NCI-H2081 (cell line): Measurements from ENCODE around the gene NT5DC4.
"Not testable (repeated sequence)": the region's sequence is repeated elsewhere in the genome, so short reads cannot be mapped to it uniquely, and the experiment has no call there.

Experiments used
- DNase-seq, 2 experiments: peaks; one replicate each; lab custom pipeline; 2025; lab: John Stamatoyannopoulos, UW

The NT5DC4 gene

DNA sequence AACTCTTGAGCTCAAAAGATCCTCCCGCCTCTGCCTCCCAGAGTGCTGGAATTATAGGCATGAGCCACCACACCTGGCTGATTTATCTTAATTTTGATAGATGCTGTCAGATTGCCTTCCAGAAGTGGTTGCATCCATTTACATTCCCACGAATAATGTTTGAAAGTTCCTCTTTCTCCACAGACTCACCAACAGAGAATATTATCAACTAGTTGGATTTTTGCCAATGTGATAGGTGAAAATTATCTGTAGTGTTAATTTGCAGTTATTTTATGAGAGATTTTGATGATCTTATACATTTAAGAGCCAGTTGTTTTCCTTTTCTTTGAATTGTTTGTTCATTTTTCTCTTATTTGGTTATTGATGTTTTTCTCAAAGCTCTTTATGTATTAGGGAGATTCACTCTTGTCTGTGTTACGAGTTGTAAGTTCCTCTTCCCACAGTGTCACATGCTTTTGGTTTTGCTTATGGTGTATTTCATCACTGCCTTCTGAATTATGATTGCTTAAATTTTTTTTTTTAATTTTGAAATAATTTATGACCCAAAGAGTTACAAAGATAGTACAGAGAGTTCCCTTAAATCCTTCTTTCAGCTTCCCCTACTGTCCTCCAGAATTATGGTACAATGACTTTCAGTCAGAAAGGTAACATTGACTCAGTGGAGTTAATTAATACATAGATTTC, 20.7 kb upstream of the NT5DC4 start:
- DNase-seq, result no peak

DNA sequence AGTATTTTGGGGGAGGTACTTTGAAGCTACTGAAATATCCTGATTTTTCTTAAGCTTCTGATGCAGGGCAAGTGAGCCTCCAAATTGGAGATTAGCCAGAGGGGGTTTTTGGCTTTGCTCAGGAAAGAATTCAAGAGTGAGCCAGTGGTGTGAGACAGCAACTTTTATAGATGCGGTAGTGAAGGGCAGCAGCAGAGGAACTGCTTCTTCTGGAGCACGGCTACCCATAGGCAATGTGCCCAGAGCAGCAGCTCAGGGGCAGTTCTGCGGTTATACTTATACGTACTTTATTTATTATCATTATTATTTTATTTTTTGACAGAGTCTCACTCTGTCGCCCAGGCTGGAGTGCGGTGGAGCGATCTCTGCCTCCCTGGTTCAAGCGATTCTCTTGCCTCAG, 19.8 kb upstream of the NT5DC4 start:
- DNase-seq, result no peak

DNA sequence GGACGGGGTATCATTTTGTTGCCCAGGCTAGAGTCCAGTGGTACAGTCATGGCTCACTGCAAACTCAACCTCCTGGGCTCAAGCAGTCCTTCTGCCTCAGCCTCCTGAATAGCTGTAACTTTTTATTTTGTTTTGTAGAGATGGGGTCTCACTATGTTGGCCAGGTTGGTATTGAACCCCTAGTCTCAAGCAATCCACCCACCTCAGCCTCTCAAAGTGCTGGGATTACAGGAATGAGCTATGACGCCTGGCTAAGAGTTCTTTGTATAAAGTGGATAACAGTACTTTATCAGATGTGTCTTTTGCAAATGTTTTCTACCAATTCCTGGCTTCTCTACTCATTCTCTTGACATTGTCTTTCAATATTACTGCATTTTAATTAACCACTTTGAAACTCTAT, 17.1 kb upstream of the NT5DC4 start:
- no peak for DNase-seq

DNA sequence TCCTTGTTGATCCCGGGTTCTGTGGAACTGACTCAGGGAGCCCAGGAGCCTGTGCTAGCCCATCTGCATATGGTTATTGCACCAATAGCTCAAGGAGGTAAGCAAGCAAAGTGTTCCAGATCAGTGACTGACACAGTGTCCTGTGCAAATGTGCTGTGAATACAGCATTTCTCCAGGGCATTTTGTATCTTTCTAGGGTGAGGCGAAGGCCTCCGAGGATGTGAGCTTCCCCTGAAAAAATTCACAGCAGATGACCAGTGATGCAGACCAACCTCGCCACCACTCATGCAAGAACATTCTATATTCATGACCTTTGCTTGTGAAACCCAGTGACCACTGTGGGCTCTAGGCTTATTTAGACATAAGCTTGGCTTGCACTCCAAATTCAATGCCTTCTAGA, 15.2 kb upstream of the NT5DC4 start:
- DNase-seq, result no peak

DNA sequence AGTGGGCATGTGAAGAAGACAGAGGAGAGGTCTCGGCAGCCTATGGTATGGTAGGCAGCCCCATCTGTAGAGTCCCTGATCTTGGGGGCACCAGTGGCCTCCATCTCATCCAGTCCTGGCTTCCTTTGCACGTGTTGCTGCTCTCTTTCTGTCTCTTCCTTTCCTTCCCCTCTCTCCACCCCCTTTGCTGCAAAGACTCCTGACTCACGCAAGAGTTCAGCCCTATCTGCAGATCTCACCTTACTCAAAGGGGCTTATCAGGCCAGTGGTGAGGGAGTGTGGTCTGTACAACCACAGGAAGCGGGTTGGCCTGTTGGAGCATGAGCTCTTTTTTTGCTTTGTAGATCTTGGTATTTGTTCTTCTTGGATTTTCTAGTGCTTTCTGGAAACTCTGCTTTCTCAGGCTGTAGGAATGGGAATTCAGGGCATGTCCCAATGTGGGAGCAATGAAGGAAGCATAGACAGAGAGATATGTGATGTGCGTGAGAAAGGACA, 14.6 kb upstream of the NT5DC4 start:
- no peak for DNase-seq

DNA sequence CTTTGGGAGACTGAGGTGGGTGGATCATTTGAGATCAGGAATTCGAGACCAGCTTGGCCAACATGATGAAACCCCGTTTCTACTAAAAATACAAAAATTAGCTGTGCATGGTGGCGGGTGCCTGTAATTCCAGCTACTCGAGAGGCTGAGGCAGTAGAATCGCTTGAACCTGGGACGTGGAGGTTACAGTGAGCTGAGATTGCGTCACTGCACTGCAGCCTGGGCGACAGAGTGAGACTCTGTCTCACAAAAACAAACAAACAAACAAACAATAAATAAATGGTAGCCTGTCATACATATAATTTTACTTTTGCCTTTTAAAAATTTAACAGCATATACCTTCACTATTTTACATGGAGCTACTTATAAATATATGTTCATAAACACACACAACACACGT, 13.9 kb upstream of the NT5DC4 start:
- not testable (repeated sequence) for DNase-seq

DNA sequence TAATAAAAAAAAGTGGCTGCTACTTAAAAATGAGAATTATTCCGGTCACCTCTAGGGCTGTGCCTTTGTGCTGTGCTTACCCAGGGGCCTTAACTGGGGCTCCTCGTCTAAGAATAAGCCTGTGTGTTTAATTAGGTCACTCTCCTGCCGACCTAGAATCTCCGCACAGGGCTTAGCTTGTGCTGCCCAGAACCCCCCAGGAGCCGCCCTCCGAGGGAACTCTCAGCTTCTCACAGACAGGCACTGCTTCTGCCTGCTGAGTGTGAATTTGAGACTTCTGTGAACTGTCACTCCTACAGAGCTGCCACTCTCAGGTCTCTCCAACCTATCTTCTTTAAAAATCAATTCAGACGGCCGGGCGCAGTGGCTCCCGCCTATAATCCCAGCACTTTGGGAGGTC, 11.9 kb upstream of the NT5DC4 start:
- no peak for DNase-seq

DNA sequence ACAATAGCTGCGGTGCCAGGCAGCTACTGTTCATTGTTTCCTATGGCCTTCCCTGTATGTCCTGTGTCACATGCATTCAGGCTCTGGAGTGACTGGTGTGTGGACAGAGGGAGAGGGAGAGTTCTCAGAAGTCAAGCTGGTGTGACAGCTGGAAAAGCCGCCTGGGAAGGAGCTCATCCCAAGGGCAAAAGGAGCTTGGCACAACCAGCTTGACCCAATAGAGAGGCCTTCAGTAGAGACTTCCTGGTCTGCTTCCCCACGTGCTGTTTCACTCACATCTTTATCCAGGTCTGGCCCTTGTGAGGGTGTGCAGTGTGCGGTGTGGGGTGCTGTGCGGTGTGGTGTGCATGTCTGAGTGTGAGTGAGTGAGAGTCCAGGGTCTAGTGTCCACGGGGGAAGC, 11.1 kb upstream of the NT5DC4 start:
- no peak for DNase-seq

DNA sequence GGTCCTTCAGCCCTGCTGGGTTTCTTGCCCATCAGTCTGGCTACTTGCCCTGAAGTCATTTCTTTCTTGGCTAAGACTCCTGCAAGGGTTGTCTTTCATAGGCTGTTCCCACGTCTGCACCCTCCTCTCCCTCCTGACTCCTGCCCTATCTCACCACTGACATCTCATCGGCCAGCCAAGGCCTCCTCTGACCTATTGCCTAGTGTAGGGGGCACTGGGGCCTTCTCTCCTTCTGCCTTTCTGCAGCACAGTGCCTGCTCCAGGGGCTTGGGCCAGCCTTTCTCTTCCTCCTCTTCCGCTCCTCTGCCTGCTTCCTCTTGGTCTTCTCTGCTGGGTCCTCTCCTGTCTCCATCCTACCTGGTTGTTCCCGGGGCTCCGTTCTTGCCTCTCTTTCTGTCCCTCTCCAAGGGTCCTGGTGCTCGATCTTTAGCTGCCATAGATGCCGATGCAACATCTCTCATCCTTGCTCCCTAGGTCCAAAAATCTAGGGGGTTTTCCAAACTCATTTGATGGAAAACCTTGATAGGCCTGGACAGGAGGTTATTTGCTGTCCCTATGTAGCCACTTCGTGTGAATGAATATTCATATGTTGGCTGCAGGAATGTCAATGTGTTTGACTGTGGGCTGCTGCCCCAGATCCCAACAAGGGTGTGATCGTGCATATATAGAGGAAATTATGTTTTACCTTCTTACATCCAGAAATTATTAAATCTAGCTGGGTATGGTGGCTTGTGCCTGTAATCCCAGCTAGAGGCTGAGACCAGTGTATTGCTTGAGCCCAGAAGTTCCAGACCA, 9.7 kb upstream of the NT5DC4 start:
- no peak for DNase-seq

DNA sequence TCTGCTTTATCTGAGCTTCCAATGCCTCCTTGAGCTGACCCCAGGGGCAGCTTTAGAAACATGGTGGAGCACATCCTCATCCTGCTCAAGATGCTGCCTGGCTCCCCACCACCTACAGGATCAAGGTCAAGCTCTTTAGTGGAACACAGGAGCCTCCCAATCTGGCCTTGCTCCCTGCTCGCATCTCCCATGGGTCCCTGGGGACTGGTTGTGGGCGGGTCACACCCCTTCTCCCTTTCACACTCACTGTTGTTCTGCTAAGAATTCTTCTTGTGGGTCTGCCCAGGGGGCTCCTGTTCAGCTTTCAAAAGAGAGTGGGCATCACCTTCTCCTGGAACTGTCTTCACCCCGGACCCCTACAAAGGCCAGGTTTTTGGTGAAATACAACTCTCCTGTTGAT, 8.4 kb upstream of the NT5DC4 start:
- no peak for DNase-seq

DNA sequence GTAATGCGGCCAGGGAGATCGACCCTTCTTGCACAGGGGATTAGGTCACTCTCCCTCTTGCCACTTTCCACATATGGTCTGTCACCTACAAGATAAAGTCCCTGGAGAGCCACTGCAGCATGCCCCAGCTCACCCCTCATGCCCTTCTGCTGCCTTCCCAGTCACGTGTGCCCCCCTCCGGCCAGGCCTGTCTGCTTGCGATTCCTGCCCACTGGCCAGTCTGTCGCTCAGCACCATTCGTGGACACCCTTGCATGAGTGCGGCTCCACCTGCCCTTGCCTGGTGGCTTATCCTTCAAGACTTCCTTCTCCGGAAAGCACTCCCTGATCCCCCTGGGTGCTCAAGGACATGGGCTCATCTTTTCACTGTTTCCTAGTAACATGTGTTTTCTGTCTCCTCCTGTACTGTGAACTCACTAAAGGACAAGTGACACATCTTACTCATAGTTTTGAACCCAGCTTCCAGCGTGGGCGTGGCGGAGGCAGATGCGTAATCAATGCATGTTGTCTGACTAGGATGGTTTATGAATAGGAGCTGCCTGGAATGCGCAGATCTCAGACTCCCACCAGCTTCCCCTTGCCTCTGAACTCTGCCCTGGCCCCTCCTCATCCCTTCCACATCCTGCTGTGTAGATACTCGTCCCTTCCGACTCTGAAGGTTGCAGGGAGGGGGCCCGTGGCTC, 7.8 kb upstream of the NT5DC4 start:
- no peak for DNase-seq

DNA sequence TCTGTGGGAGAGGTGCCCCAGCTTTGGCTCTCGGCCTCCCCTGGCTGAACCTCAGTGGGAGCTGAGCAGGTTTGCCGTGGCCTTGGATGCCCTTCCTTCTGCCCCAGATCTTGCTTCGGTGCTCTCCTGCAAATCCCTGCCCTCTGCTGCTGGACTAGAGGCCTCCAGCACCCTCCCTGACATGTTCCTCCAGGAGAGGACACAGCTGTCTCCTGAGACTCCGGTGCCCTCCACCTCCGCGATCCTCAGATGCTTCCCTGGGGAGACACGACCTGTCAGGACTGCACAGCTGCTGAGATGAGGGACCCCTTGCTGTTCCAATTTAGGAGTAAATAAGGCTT, 7.3 kb upstream of the NT5DC4 start:
- DNase-seq, result no peak

DNA sequence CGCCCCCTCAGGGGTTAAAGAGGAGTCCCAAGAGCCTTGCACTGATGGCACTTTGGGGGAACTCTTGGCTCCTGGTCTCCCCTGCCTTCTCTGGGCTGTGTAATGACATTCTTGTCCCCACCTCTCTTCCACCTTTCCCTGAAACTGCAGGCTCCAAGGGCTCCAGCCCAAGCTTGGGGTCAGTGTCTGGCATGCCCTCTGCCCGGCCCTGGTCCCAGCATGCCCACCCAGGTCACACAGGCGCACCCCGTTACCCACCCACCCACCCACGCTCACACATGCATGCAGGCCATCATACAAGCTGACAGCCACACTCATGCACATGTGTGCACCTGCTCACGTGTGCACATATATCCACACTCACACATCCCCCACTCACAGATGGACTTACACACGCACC, 6.9 kb upstream of the NT5DC4 start:
- no peak for DNase-seq

DNA sequence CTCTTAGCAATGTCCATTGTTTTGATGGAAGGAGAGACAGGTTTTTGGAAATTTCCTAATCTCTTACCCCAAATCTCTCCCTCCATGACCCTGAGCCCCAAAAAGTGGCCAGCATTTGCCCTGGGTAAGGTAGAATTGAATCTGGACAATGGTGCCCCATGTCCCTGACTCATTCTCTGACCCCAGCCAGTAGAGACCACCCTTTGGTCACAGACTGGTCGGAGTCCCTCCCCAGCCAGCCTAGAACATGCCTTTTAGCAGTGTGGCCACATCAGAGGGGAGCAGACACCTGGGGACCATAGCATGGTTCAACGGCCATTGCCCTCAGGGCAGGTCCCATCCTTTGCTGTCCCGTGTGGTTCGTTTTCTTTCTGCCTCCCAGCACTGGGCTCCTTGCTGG, 6.5 kb upstream of the NT5DC4 start:
- DNase-seq, result no peak

DNA sequence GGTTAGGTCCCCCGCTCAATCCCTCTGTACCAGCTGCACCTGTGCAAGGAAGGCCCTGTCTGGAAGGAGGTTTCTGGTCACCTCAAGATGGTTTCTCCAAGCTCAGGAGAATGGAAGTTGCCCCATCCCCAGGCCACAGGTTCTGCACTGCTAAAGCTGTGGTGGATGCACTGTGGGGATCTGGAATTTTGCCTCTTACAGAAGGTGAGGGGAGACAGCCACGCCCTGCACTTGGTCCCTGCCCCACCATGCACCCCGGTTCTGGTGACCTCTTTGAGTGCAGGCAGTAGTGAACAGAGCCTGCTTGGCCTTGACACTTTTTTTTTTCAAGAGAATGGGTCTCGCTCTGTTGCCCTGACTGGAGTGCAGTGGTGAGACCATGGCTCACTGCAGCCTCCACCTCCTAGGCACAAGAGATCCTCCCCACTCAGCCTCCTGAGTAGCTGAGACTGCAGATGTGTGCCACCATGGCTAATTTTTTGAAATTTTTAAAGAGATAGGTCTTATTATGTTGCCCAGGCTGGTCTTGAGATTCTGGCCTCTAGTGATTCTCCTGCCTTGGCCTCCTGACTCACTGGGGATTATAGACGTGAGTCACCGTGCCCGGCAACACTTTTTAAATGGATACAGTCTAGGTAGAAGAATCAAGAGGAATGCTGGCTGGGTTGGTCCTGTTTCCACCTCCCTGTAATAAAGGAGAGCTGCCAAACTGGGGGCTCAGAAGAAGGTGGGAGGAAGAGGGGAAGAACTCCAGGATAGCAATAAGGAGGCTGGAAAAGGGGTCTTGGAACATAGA, 5.8 kb upstream of the NT5DC4 start:
- DNase-seq, result no peak

DNA sequence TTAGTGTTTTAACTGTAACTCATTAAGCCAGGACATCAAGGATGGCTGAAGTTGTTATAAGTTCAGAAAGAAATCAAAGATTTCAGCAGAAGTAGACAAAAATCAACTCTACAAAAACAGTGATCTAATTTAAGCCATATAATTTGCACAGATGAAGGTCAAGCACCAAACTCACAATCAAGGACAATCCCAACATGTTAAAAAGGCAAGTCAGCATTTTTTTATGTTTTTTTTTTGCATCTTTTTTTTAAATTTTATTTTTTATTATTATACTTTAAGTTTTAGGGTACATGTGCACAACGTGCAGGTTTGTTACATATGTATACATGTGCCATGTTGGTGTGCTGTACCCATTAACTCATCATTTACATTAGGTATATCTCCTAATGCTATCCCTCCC, 4.7 kb upstream of the NT5DC4 start:
- DNase-seq, result not testable (repeated sequence)

DNA sequence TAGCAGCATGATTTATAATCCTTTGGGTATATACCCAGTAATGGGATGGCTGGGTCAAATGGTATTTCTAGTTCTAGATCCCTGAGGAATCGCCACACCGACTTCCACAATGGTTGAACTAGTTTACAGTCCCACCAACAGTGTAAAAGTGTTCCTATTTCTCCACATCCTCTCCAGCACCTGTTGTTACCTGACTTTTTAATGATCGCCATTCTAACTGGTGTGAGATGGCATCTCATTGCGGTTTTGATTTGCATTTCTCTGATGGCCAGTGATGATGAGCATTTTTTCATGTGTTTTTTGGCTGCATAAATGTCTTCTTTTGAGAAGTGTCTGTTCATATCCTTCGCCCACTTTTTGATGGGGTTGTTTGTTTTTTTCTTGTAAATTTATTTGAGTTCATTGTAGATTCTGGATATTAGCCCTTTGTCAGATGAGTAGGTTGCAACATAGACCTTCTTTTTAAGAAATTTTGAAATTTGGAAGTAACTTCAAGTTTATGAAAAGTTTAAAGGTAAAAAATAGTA, 3.9 kb upstream of the NT5DC4 start:
- not testable (repeated sequence) for DNase-seq

DNA sequence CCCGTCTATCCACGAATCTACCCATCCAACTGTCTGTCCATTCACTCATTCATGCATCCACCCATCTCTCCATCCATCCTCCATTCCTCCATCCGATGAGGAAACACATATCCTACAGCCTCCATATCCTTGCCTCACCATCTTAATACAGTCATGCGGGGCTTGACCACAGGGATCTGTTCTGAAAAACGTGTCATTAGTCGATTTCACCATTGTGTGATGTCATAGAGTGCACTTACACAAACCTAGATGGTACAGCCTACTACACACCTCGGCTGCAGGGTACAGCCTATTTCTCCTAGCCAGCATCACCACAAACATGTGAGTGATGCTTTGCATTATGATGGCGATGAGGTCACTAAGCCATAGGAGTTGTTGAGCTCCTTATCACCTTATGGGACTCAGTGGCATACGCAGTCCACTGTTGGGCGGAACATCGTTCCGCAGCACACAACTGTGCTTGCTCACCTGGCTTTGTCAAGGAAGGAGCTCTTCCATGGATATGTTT, 1.9 kb upstream of the NT5DC4 start:
- no peak for DNase-seq

DNA sequence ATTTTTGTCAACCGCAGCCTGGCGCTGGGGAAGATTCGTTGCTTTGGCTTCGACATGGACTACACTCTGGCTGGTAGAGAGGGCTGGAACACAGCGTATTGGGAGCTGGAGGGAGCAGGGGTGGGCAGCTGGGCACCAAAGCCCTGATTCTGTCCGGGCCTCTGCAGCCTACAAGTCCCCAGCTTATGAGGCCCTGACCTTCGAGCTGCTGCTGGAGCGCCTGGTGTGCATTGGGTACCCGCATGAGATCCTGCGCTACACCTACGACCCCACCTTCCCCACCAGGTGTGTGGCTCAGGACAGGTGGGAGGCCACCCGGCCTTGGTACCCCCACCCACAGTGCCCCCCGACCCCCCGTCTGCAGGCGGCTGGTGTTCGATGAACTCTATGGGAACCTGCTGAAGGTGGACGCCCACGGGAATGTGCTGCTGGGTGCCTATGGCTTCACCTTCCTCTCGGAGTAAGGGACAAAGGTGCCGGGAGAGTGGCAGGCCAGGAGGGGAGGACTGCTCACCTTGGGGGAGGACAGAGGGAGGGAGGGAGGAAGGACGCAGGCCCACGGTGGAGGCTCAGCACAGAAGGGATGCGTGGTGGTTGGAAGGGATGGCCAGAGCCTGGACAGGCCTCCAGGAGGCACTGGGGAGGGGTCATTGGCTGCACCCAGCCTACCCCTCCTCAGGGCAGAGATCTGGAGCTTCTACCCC, 1.2 kb downstream of the NT5DC4 start:
- DNase-seq, result no peak

DNA sequence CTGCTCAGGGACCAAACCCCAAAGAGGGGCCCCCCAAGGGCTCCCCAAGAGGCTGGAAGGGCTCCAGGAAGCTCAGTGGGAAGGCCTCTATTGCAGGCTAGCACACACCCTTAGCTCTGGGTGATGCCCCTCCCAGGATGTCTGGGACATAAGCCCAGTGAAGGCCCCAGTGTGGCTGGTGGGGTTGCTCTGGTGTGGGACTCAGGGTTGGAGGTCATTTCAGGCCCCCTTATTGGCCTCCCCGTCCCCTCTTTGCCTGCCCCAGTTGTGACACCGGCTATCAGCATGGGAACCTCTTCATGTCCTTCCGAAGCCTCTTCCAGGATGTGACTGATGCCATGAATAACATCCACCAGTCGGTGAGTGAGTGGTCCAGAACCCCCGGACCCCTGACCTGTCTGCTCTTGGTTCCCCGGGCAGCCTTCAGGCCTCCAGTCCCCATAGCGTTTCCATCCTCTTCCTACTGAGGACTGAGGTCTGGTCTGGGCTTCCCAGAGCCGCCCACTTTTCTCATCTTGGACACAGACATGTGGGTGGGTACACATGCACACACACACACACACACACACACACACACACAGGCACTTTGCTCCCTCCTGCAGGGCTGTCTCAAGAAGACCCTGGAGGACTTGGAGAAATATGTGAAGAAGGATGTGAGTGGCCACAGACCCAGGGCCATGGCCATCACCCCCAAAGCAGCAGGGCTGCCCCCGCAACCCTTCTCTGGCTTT, 2.2 kb downstream of the NT5DC4 start:
- DNase-seq, result no peak

DNA sequence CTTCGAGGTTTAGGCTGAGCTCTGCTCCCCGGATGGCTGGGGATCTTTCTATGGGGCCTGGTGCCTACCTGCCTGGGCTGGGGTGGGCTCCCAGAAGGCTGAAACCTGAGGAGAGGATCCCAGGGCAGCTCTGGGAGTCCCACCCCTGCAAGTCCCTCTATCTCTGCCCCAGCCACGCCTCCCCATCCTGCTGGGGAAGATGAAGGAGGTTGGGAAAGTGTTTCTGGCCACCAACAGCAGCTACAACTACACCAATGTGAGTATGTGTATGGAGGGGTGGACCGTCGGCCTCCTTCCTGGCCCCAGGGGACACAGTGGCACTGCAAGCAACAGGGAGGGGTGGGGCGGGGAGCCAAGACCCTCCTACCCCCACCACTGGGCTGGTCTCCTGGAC, 2.7 kb downstream of the NT5DC4 start:
- DNase-seq, result no peak
